HEK293T (cell line): ENCODE results near the gene RAB41.

Experiments
- ARNT ChIP-seq: fragments of 450-650 bp; IDR thresholded peaks from 2 replicates; pipeline ENCODE4 v1.6.1; 2017; ENCODE audit warnings: mild to moderate bottlenecking
- BHLHE40 ChIP-seq: fragments of 450-650 bp; IDR thresholded peaks from 2 replicates; pipeline ENCODE4 v1.6.1; 2016; ENCODE audit warnings: mild to moderate bottlenecking, moderate library complexity, borderline replicate concordance
- CTBP1 ChIP-seq: fragments of 450-650 bp; IDR thresholded peaks from 2 replicates; pipeline ENCODE4 v1.6.1; 2016; ENCODE audit warnings: borderline replicate concordance
- ELF4 ChIP-seq: fragments of 450-650 bp; IDR thresholded peaks from 2 replicates; pipeline ENCODE4 v1.6.1; 2017; ENCODE audit warnings: antibody characterized with exemption
- FOXA1 ChIP-seq: fragments of 450-650 bp; IDR thresholded peaks from 2 replicates; pipeline ENCODE4 v1.6.1; 2016; ENCODE audit warnings: mild to moderate bottlenecking
- FOXM1 ChIP-seq: fragments of 450-650 bp; IDR thresholded peaks from 2 replicates; pipeline ENCODE4 v1.6.1; 2017; ENCODE audit warnings: mild to moderate bottlenecking, borderline replicate concordance
- HDGF ChIP-seq: fragments of 450-650 bp; IDR thresholded peaks from 2 replicates; pipeline ENCODE4 v1.6.1; 2017; ENCODE audit warnings: antibody characterized with exemption, borderline replicate concordance
- LEF1 ChIP-seq: fragments of 450-650 bp; IDR thresholded peaks from 2 replicates; pipeline ENCODE4 v1.6.1; 2017; ENCODE audit warnings: mild to moderate bottlenecking, borderline replicate concordance
- NFRKB ChIP-seq: fragments of 450-650 bp; IDR thresholded peaks from 2 replicates; pipeline ENCODE4 v1.6.1; 2016; ENCODE audit warnings: mild to moderate bottlenecking, moderate library complexity
- SP1 ChIP-seq: fragments of 450-650 bp; IDR thresholded peaks from 2 replicates; pipeline ENCODE4 v1.6.1; 2017
- SUZ12 ChIP-seq: fragments of 450-650 bp; IDR thresholded peaks from 2 replicates; pipeline ENCODE4 v1.6.1; 2016; ENCODE audit warnings: mild to moderate bottlenecking
- ZNF384 ChIP-seq: fragments of 450-650 bp; IDR thresholded peaks from 2 replicates; pipeline ENCODE4 v1.6.1; 2016

DNA sequence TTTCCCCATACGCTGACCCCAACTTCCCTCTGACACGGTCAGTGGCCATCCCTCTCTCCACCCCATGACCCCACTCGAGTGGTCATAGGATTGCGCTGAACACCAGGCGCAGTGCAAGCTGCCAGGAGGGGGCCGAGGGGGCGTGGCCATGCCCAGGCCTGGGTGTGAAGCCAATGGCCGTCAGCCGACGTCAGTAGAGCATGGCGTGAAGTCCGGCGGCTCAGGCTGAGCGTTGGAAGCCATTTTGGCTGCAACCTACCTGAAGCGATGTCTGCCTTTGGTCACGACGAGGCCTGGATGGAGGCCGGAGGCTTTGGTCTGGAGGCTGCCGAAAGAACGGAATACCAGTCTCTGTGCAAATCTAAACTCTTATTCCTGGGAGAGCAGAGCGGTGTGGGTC, at the start of gene RAB41:
- TF ChIP-seq LEF1: no peak
- TF ChIP-seq FOXA1: no peak
- no peak for TF ChIP-seq SUZ12
- TF ChIP-seq FOXM1: no peak
- no peak for TF ChIP-seq BHLHE40
- TF ChIP-seq ELF4: no peak
- no peak for TF ChIP-seq ZNF384
- no peak for TF ChIP-seq SP1
- no peak for TF ChIP-seq CTBP1
- TF ChIP-seq ARNT: no peak
- no peak for TF ChIP-seq NFRKB
- no peak for TF ChIP-seq HDGF
